ENCODE data around the gene UBE2J2. TPM values are rescaled to one million over a fixed set of nuclear protein-coding genes. Genes with fewer than 3 reads are reported as not detected.

UBE2J2 gene
- total RNA-seq, 2 experiments from 2014 or later: 76.5 to 80.1 TPM

DNA sequence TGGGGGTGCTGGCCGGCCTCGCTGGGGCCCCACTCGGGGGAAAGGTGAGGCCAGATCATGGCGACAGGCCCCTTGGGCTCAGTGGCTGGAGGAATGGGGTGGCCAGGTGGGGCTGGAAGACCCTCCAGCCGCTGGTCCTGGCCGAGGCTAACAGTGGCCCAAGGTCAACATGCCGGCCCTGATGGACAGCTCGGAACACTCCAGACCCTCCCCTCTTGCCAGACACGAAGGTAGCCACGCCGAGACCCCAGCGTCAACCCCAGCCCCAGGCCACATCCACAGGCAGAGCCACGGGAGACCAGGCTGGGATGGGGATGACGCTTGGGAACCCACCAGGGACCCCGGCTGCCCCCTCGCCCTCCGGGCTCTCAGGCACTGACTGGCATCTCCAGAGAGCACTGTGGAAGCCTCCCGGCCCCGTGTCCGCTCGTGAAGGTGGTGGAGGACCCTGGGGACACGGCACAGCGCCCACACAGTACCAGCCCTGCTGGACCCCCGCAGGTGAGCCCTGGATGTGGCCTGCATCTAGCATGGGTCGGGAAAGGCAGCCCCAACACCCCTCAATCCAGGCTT, 26.2 kb downstream of the UBE2J2 start:
- CTCF ChIA-PET: interaction anchor here (1.9 kb wide), 1 partner anchor 125 kb away, joined by 5 read pairs; no protein-coding TSS in a partner anchor
- POLR2A ChIA-PET: no interaction called here

DNA sequence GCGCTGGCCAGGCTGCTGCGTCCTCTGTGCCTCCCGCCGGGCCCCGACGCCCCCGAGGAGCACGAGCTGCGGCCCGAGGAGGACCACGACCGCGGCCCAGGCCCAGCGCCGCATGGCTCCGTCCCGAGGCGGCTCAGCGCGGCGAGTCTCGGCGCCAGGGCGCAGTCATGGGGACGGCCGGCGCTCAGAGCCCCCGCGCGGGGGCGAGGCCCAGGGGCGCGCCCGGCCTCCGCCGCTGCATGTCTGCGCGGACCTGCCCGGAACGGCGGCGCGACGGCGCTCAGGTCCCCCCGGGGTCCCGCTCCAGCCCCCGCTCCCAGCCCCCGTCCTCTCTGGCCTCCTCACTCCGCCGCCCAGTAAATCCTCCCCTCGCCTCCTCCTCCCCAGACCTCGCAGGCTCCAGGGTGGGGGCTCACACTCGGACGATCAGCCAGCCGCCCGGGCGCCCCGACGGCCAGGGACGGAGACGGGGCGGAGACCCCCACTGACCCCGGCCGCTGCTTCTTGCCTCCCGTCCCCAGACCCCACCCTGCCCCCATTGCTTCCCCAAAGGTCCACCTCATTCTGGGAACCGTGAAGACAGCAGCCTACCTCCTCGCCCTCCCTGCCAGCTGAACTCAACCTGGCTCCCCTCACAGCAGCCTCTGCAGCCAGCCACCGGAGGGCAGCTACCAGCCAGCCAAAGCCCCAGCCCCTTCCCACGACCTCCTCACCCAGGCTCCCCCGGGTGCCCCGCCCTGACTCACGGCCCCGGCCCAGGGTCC, 26.9 kb downstream of the UBE2J2 start, which contains the start of gene C1QTNF12:
Gene C1QTNF12, minus strand, starts transcription at position 146 of the 764 bp plus-strand sequence. Its CDS starts 32 bp downstream, at position 114.
- ChIA-PET POLR2A (no interaction called here), CTCF (interaction anchor here (1.9 kb wide), 1 partner anchor 124 kb away, joined by 5 read pairs; no protein-coding TSS in a partner anchor)

DNA sequence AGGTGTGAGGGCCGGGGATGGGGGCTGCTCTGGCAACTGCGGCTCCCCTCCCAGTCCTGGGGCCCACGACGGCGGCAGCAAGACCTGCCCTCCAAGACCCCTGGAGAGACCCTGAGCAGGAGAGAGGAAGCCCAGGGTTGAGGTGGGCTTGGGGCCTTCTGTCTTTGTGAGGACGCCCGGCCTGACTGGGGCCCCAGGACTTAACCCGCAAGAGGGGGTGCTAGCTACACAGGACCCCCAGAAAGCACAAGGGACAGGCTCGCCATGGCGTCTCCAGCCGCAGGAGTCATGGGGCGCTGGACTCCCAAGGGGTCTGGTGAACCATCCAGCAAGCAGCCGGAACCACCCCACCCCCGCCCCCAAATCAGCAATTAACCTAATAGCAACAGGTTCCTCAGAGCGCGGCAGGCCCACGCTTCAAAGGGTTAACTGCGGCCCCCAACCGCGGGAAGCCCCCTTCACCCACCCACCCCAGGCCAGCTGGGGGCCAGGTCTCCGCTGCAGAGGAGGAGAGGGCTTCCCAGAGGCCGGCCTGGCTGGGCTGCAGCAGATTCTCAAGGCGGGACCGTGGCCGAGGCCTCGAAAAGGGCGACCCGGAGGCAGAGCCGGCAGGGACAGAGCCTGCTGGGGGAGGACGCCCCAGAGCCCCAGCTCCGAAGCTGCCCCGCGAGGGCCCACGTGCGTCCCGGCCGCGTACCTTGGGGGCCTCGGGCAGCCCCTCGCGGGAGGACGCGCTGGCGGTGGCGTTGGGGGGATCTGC, 27.7 kb downstream of the UBE2J2 start:
- ChIA-PET POLR2A (no interaction called here), CTCF (interaction anchor here (1.9 kb wide), 1 partner anchor 123 kb away, joined by 5 read pairs; no protein-coding TSS in a partner anchor)

- CTCF ChIA-PET: interaction anchor here (1.9 kb wide), 1 partner anchor 123 kb away, joined by 5 read pairs; no protein-coding TSS in a partner anchor
- POLR2A ChIA-PET: no interaction called here
Measured at GRCh38 chr1:1245178-1245816, 28.4 kb downstream of the UBE2J2 start.

GRCh38 chr1:1244192-1244811, 29.4 kb downstream of the UBE2J2 start:
- ChIA-PET CTCF (interaction anchor here (0.5 kb wide), 1 partner anchor 308 kb away, joined by 4 read pairs; no protein-coding TSS in a partner anchor), POLR2A (interaction anchor here (0.7 kb wide), 1 partner anchor 197 kb away, joined by 3 read pairs; no protein-coding TSS in a partner anchor)

GRCh38 chr1:1243807-1244191, 29.9 kb downstream of the UBE2J2 start:
- ChIA-PET POLR2A (interaction anchor here (0.7 kb wide), 1 partner anchor 196 kb away, joined by 3 read pairs; no protein-coding TSS in a partner anchor), CTCF (interaction anchor here (0.5 kb wide), 1 partner anchor 309 kb away, joined by 4 read pairs; no protein-coding TSS in a partner anchor)

GRCh38 chr1:1243266-1243660, 30.4 kb downstream of the UBE2J2 start:
- ChIA-PET CTCF (no interaction called here), POLR2A (no interaction called here)

- CTCF ChIA-PET: no interaction called here
Measured at GRCh38 chr1:1242461-1243265, 31.0 kb downstream of the UBE2J2 start.

DNA sequence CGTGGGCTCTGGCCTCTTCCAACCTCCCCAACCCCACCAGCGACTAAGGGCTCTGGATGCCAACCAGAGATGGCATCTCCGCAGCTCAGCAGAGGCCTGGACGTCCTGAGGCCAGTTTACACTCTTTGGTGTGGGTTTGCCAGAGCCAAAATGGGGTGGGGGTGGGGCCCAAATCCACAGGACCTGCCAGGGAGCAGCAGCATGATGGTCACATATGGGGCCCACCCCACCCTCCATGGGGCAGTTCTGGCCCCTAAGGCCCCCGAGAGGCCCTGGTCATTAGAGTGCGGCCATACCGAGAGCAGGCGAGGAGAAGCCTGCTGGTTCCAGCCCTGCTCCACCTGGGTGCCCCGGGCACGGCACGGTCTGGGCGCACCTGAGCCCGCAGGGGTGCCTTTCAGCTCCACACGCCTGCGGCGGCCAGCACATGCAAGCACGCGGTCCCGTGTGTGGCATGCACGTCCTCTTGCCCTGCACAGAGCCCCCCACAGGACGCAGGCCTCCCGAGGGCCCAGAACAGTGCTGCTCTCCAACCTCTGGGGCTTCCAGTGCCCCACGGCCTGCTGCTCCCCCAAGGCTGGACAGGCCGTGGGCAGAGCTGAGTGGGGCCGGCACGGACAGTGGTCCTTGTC, 31.9 kb downstream of the UBE2J2 start:
- CTCF ChIA-PET: interaction anchor here (0.6 kb wide), 1 partner anchor 351 kb away, joined by 5 read pairs; no protein-coding TSS in a partner anchor
- POLR2A ChIA-PET: no interaction called here

More at GRCh38 chr1:1242461-1243265, 31.0 kb downstream of the UBE2J2 start:
- POLR2A ChIA-PET: no interaction called here

DNA sequence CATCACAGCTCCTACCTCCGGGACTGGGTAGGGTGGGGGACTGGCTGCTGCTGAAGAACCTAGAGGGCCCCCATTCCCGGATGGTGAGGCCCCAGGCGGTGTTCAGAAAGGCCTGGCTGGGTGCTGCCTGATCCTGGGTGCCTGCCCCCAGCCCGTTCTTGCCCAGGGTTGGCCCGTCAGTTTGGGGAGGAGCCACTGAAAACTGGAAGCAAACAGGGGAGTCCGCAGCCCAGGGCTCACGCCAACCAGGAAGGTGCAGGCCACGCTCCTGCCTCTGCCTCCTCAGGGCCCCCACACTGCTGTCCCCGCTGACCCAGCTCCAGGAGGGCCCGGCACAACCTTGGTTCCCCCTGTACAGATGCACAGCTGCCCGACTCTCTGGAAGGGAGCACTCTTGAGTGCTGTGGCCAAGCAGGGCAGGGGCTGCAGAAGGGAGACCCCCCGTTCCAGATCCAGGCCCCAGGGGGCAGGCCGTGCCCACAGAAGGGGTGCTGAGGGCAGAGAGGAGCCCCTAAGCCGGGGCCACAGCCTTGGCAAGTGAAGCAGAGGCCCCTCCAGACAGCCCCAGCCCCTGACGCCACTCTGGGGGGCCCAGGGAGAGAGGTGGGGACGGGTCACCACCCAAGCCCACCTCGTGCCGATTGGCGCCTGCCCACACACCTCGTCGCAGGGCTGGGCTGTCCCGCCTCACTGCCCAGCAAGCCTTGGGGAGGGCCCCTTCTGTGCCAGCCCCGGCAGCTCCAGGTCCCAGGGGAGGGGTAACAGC, 32.6 kb downstream of the UBE2J2 start:
- ChIA-PET POLR2A (no interaction called here), CTCF (interaction anchor here (0.6 to 0.8 kb wide), 2 partner anchors 119 to 350 kb away, joined by 3 to 5 read pairs; no protein-coding TSS in a partner anchor)

- POLR2A ChIA-PET: no interaction called here
- CTCF ChIA-PET: interaction anchor here (0.8 kb wide), 1 partner anchor 118 kb away, joined by 3 read pairs; no protein-coding TSS in a partner anchor
Measured at GRCh38 chr1:1240348-1240732, 33.3 kb downstream of the UBE2J2 start.

DNA sequence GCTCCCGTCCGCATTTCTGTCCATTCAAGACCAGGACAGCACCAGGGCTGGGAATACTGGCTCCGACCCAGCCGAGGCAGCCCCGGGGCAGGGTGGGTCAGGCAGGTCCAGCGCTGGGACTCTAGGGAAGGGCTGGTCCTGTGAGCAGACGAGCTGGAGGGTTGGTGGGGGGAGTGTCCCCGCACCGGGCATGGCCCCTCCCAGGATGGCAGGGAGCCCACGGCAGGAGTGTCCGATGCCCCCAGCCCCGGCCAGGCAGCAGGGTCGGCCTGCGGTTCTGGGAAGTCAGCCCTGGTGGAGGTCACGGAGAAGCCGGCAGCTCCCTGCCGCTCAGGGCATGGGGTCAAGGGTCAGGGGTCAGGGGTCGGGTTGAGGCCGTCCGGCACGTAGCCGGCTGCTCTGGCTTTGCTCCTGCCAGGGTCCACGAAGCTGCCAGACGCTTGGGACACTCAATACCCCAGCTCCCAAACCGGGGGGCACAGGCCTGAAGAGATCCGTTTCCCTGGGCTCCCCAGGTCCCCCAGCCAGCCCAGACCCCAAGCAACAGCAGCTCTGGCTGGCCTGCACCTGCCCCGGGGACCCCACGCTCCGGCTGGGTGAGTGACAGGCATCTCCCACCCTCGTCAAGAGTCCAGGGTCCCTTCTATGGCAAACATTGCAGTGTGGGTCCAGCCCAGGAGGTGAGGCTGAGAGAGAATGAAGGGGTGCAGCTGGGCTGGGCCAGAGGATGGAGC, 33.9 kb downstream of the UBE2J2 start:
- ChIA-PET POLR2A (no interaction called here), CTCF (interaction anchor here (0.8 to 2.0 kb wide), 3 partner anchors 117 to 207 kb away, joined by 3 to 5 read pairs (median 3); no protein-coding TSS in a partner anchor)

- ChIA-PET CTCF (interaction anchor here (0.9 to 2.0 kb wide), 2 partner anchors 117 to 206 kb away, joined by 3 to 5 read pairs; no protein-coding TSS in a partner anchor), POLR2A (no interaction called here)
Measured at GRCh38 chr1:1239227-1239613, 34.4 kb downstream of the UBE2J2 start.

- CTCF ChIA-PET: interaction anchor here (0.9 to 2.0 kb wide), 2 partner anchors 116 to 206 kb away, joined by 3 to 5 read pairs; no protein-coding TSS in a partner anchor
- POLR2A ChIA-PET: interaction anchor here (0.7 kb wide), 1 partner anchor 30 kb away, joined by 5 read pairs; no protein-coding TSS in a partner anchor
Measured at GRCh38 chr1:1238702-1239178, 34.9 kb downstream of the UBE2J2 start.

DNA sequence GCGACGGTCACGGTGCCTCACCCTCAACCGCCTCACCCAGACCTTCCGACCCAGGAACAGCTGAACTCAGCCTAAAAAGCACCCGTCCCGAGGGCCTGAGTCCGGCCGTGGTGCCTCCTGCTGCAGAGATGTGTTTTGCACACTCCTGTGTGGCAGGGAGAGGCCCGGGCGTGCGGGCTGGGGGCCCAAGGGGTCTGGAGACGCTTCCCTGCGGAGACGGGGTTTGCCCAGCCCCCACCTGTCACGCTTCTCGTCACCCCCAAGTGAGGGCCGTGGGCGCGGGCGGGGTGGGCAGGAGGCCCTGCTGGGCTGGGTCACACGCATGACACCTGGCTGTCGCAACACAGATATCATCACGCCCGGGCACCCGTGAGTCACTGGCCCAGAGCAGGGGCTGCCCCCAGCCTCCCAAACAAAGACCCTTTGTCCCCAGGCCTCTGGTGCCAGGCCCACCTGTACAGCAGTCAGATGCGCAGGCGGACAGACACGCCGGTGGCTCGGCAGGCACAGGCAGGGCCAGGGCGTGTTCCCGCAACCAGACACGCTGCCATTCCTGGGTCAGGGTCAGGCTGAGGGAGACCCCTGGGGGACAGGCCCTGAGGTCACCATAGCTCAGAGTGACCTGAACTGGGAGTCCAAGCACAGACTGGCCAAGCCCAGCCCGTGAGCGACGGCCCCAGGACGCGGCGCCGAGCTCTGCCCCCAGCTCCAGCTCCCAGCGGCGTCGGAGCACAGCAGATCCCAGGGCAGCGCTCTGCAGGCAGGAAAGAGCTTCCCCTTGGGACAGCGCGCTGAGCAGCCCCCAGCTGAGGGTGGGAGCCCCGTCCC, 35.6 kb downstream of the UBE2J2 start:
- ChIA-PET CTCF (interaction anchor here (2.0 kb wide), 1 partner anchor 205 kb away, joined by 5 read pairs; no protein-coding TSS in a partner anchor), POLR2A (interaction anchor here (0.7 kb wide), 1 partner anchor 30 kb away, joined by 5 read pairs; no protein-coding TSS in a partner anchor)
